ENCODE measurements around the gene PRSS27.

GRCh38 chr16:2675714-2676113 is 44.3 kb downstream of the PRSS27 start:
- TF ChIP-seq POLR2A (IDR thresholded peaks at IDR 0.05): no peak
- TF ChIP-seq, protein P1, sequence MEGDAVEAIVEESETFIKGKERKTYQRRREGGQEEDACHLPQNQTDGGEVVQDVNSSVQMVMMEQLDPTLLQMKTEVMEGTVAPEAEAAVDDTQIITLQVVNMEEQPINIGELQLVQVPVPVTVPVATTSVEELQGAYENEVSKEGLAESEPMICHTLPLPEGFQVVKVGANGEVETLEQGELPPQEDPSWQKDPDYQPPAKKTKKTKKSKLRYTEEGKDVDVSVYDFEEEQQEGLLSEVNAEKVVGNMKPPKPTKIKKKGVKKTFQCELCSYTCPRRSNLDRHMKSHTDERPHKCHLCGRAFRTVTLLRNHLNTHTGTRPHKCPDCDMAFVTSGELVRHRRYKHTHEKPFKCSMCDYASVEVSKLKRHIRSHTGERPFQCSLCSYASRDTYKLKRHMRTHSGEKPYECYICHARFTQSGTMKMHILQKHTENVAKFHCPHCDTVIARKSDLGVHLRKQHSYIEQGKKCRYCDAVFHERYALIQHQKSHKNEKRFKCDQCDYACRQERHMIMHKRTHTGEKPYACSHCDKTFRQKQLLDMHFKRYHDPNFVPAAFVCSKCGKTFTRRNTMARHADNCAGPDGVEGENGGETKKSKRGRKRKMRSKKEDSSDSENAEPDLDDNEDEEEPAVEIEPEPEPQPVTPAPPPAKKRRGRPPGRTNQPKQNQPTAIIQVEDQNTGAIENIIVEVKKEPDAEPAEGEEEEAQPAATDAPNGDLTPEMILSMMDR (IDR thresholded peaks at IDR 0.05): no peak
